ENCODE data around the gene USP48.
"Not testable (repeated sequence)": the region's sequence is repeated elsewhere in the genome, so short reads cannot be mapped to it uniquely, and the experiment has no call there.

USP48 gene

GRCh38 chr1:21814241-21814918, 31.4 kb upstream of the USP48 start:
- no peak for DNase-seq

- DNase-seq = no peak
Measured at GRCh38 chr1:21813542-21813941, 30.6 kb upstream of the USP48 start.

- DNase-seq = no peak
Measured at GRCh38 chr1:21811875-21812305, 28.9 kb upstream of the USP48 start, which contains the start of gene LDLRAD2. LDLRAD2 (plus strand) TSS chr1:21812265; CDS start chr1:21812452, 187 bp downstream.

- DNase-seq = no peak
Measured at GRCh38 chr1:21804536-21804935, 21.6 kb upstream of the USP48 start.

- DNase-seq = no peak
Measured at GRCh38 chr1:21801100-21801499, 18.2 kb upstream of the USP48 start.

- DNase-seq = no peak
Measured at GRCh38 chr1:21799730-21800129, 16.8 kb upstream of the USP48 start.

GRCh38 chr1:21795075-21795474, 12.1 kb upstream of the USP48 start:
- DNase-seq = no peak

GRCh38 chr1:21794656-21795055, 11.7 kb upstream of the USP48 start:
- no peak for DNase-seq

GRCh38 chr1:21793104-21793503, 10.2 kb upstream of the USP48 start:
- DNase-seq = no peak

- no peak for DNase-seq
Measured at GRCh38 chr1:21786640-21787039, 3.7 kb upstream of the USP48 start.

- DNase-seq = not testable (repeated sequence)
Measured at GRCh38 chr1:21785764-21786163, 2.8 kb upstream of the USP48 start.

GRCh38 chr1:21783679-21784603, 992 bp upstream of the USP48 start:
- no peak for DNase-seq

GRCh38 chr1:21782349-21782867, 541 bp downstream of the USP48 start:
- peak; percentile 2 to 51 for DNase-seq

- DNase-seq = no peak
Measured at GRCh38 chr1:21781815-21782348, 1.1 kb downstream of the USP48 start.

- no peak for DNase-seq
Measured at GRCh38 chr1:21779613-21780521, 3.1 kb downstream of the USP48 start.

- DNase-seq = no peak
Measured at GRCh38 chr1:21778405-21778727, 4.6 kb downstream of the USP48 start.

- DNase-seq = not testable (repeated sequence)
Measured at GRCh38 chr1:21776925-21777324, 6.0 kb downstream of the USP48 start.

- DNase-seq = no peak
Measured at GRCh38 chr1:21775985-21776562, 6.9 kb downstream of the USP48 start.

GRCh38 chr1:21775550-21775914, 7.4 kb downstream of the USP48 start:
- DNase-seq = no peak

GRCh38 chr1:21774835-21775549, 8.0 kb downstream of the USP48 start:
- no peak for DNase-seq

GRCh38 chr1:21773585-21773984, 9.4 kb downstream of the USP48 start:
- no peak for DNase-seq

- not testable (repeated sequence) for DNase-seq
Measured at GRCh38 chr1:21771672-21772071, 11.3 kb downstream of the USP48 start.
